Measurements from ENCODE around the gene UBE2S. TPM values are rescaled to one million over a fixed set of nuclear protein-coding genes. Genes with fewer than 3 reads are reported as not detected.

UBE2S gene
- total RNA-seq, 2 donors from 2014 or later = 202 to 246 TPM

DNA sequence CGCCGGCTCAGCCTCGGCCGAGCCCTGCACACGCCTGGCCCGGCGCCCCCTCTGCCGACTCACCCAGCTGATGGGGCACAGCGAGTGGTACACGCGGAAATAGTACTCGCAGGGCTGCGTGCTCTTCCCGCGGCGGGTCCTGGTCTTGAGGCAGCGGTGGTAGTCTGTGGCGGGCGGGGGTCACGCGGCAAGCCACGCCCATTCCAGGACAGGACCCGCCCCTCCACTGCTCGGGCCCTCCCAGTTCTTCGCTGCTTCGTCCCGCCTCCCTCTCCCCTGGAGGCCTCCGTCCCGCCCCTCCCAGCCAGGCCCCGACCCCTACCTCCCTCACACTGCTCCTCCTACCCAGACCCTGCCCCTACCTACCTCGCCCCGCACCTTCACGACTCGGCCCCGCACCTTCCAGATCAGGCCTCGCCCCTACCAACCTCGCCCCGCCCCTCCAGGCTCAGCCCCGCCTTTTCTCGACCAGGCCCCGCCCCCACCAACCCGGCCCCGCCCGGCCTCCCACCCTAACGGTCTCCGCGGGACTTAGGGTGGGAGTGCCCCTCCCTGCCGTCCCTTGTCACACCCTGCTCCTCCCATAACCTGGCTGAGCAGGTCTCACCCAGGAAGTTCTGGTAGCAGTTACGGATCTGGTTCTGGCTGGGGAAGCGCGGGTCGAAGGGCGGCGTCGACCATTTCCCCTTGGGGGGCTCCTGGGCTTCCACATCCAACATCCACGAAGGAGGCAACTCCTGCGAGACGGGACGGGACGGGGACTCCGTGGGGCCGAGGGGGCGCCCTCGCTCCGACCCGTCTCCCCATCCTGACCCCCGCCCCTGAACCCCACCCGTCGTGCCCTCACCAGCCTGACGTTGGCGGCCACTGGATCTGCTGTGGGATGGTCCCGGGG lies 53.5 kb downstream of the UBE2S start:
- H3K27me3 Mint-ChIP-seq (ENCODE audit: insufficient read depth) = peaks cover 84% of the 10 kb centered on the region
- H3K4me1 Mint-ChIP-seq = no peaks in the 10 kb centered on the region
- H3K36me3 Mint-ChIP-seq (ENCODE audit: low read depth) = peaks cover 2% of the 10 kb centered on the region
- no peak overlapping the region for H3K27ac Mint-ChIP-seq
- H3K9me3 Mint-ChIP-seq = no peaks in the 10 kb centered on the region
- peak overlapping the region; percentile 50 for H3K4me3 Mint-ChIP-seq
- TF ChIP-seq, protein P1, sequence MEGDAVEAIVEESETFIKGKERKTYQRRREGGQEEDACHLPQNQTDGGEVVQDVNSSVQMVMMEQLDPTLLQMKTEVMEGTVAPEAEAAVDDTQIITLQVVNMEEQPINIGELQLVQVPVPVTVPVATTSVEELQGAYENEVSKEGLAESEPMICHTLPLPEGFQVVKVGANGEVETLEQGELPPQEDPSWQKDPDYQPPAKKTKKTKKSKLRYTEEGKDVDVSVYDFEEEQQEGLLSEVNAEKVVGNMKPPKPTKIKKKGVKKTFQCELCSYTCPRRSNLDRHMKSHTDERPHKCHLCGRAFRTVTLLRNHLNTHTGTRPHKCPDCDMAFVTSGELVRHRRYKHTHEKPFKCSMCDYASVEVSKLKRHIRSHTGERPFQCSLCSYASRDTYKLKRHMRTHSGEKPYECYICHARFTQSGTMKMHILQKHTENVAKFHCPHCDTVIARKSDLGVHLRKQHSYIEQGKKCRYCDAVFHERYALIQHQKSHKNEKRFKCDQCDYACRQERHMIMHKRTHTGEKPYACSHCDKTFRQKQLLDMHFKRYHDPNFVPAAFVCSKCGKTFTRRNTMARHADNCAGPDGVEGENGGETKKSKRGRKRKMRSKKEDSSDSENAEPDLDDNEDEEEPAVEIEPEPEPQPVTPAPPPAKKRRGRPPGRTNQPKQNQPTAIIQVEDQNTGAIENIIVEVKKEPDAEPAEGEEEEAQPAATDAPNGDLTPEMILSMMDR (conservative IDR thresholded peaks at IDR 0.05) = no peak
- Histone ChIP-seq H3K9ac (ENCODE audit: extremely low read depth, low read length, poor library complexity, severe bottlenecking) (no peak overlapping the region), H3K27me3 (ENCODE audit: control insufficient read depth, insufficient read depth, low read length, poor library complexity, severe bottlenecking) (peaks cover 63% of the 10 kb centered on the region), H3K27ac (ENCODE audit: low read depth, low read length) (no peak overlapping the region), H3K4me3 (ENCODE audit: low read length) (peak overlapping the region; percentile 76), H3K36me3 (ENCODE audit: control insufficient read depth, insufficient read depth, low read length) (peaks cover 4% of the 10 kb centered on the region), H3K4me1 (ENCODE audit: control insufficient read depth, insufficient read depth, low read length) (no peaks in the 10 kb centered on the region), H3K9me3 (ENCODE audit: control insufficient read depth, low read length) (no peaks in the 10 kb centered on the region)
- peak; percentile 94 for DNase-seq
- 3 to 5% methylated on average over 18 to 72 of the region's 72 CpGs for WGBS, 2 experiments (ENCODE audit: insufficient coverage in 1 of 2, insufficient read length in 1 of 2)

DNA sequence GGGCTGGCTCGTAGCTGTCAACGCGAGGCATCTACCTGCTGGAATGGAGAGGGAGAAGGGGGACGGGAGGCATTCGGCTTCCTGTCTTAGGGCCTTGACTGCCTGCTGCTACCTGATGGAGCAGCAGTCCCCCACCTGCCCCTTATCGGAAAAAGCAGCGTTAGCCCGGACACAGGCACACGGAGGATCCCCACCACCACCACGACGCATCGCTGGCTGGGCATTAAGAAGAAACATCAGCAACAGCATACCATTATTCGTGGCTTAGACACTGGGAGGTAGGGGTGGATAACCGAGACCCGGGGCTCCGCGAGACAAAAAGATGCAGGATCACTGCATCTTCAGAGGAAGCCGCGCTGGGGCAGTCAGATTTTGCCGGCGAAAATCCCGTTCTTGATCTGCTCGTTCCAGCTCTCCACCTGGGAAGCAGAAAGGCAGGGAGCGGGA lies 54.2 kb downstream of the UBE2S start:
- Histone ChIP-seq H3K4me3 (ENCODE audit: low read length) (peak overlapping the region; percentile 76), H3K27ac (ENCODE audit: low read depth, low read length) (no peak overlapping the region), H3K4me1 (ENCODE audit: control insufficient read depth, insufficient read depth, low read length) (peaks cover 4% of the 10 kb centered on the region), H3K9me3 (ENCODE audit: control insufficient read depth, low read length) (no peaks in the 10 kb centered on the region), H3K27me3 (ENCODE audit: control insufficient read depth, insufficient read depth, low read length, poor library complexity, severe bottlenecking) (peaks cover 63% of the 10 kb centered on the region), H3K9ac (ENCODE audit: extremely low read depth, low read length, poor library complexity, severe bottlenecking) (no peak overlapping the region), H3K36me3 (ENCODE audit: control insufficient read depth, insufficient read depth, low read length) (peaks cover 4% of the 10 kb centered on the region)
- Mint-ChIP-seq H3K27ac (no peak overlapping the region), H3K36me3 (ENCODE audit: low read depth) (peaks cover 6% of the 10 kb centered on the region), H3K4me3 (peak overlapping the region; percentile 50), H3K4me1 (peaks cover 5% of the 10 kb centered on the region), H3K27me3 (ENCODE audit: insufficient read depth) (peaks cover 77% of the 10 kb centered on the region), H3K9me3 (no peaks in the 10 kb centered on the region)
- no peak for DNase-seq
- 5 to 11% methylated on average over 17 to 24 of the region's 24 CpGs for WGBS, 2 experiments (ENCODE audit: insufficient coverage in 1 of 2, insufficient read length in 1 of 2)
- TF ChIP-seq, protein P1 (conservative IDR thresholded peaks at IDR 0.05) = no peak

DNA sequence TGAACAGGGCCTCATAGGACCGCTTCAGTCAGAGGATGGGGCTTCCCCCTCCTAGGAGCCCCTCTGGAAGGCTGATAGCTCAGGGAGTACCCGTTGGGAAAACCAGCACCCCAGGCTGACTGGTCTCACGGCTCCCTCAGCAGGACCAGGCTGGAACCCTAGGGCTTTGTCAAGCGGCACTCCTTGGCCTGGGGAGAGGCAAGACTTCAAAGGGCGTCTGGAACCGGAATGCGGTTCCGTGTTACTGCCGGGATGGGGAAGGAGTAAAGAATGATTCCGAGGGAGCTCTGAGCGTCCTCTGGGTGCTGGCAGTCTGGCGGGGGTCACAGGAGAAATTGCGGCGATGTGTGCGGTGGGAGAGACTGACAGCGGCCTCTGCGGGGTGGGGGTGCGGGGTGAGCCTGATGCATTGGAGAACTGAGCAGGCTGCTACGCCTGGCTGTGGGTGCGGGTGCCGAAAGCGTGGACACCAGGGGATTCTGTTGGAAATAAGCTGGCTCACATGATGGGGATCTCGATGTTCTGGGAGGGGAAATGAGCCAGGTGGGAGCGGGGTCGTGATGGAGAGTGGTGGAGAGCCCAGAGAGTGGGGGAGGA lies 54.9 kb downstream of the UBE2S start:
- no peak for DNase-seq
- no peaks in the 10 kb centered on the region for H3K9me3 Mint-ChIP-seq
- whole genome bisulfite sequencing, 2 experiments (ENCODE audit: insufficient coverage in 1 of 2, insufficient read length in 1 of 2) = 83 to 84% methylated on average over 20 to 25 of the region's 25 CpGs
- H3K9me3 ChIP-seq (ENCODE audit: control insufficient read depth, low read length) = no peaks in the 10 kb centered on the region
- peak overlapping the region; percentile 50 for H3K4me3 Mint-ChIP-seq
- TF ChIP-seq, protein P1 (conservative IDR thresholded peaks at IDR 0.05) = no peak
- H3K27me3 Mint-ChIP-seq (ENCODE audit: insufficient read depth) = peaks cover 70% of the 10 kb centered on the region
- peaks cover 11% of the 10 kb centered on the region for H3K36me3 ChIP-seq (ENCODE audit: control insufficient read depth, insufficient read depth, low read length)
- no peak overlapping the region for H3K27ac ChIP-seq (ENCODE audit: low read depth, low read length)
- H3K36me3 Mint-ChIP-seq (ENCODE audit: low read depth) = peaks cover 6% of the 10 kb centered on the region
- H3K9ac ChIP-seq (ENCODE audit: extremely low read depth, low read length, poor library complexity, severe bottlenecking) = no peak overlapping the region
- H3K27me3 ChIP-seq (ENCODE audit: control insufficient read depth, insufficient read depth, low read length, poor library complexity, severe bottlenecking) = peaks cover 63% of the 10 kb centered on the region
- H3K4me1 ChIP-seq (ENCODE audit: control insufficient read depth, insufficient read depth, low read length) = peaks cover 9% of the 10 kb centered on the region
- H3K4me1 Mint-ChIP-seq = peaks cover 10% of the 10 kb centered on the region
- no peak overlapping the region for H3K27ac Mint-ChIP-seq
- H3K4me3 ChIP-seq (ENCODE audit: low read length) = no peak overlapping the region

Data from endodermal cell (in vitro differentiated cells).